ENCODE data around the gene CDC37L1.
A peak's percentile ranks its signal among the peaks of the same experiment; 100 is the strongest.
"Not testable (repeated sequence)": the region's sequence is repeated elsewhere in the genome, so short reads cannot be mapped to it uniquely, and the experiment has no call there.

Gene CDC37L1

DNA sequence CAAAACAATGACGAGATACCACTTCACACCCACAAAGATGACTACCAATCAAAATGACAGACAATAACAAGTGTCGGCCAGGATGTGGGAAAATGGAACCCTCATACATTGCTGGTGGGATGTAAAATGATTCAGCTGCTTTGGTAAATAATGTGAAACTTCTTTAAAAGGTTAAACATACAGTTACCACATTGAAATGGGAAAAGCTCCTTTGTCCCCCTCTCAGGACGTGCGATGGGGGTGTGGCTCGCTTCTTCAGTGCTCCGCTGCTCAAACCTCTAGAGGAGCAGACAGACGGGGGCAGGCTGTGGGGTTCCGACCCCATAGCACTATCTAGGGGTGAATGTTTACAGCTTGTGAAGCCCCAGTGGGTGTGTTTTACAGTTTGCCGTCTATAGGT lies 25.3 kb upstream of the CDC37L1 start:
- TF ChIP-seq, protein P1, sequence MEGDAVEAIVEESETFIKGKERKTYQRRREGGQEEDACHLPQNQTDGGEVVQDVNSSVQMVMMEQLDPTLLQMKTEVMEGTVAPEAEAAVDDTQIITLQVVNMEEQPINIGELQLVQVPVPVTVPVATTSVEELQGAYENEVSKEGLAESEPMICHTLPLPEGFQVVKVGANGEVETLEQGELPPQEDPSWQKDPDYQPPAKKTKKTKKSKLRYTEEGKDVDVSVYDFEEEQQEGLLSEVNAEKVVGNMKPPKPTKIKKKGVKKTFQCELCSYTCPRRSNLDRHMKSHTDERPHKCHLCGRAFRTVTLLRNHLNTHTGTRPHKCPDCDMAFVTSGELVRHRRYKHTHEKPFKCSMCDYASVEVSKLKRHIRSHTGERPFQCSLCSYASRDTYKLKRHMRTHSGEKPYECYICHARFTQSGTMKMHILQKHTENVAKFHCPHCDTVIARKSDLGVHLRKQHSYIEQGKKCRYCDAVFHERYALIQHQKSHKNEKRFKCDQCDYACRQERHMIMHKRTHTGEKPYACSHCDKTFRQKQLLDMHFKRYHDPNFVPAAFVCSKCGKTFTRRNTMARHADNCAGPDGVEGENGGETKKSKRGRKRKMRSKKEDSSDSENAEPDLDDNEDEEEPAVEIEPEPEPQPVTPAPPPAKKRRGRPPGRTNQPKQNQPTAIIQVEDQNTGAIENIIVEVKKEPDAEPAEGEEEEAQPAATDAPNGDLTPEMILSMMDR (conservative IDR thresholded peaks at IDR 0.05; ENCODE audit: control insufficient read depth, insufficient read depth, low read depth, low read length) = no peak
- no peak overlapping the region for H3K4me3 ChIP-seq (ENCODE audit: control insufficient read depth, low read depth, low read length)
- no peak for DNase-seq (ENCODE audit: low read depth)

- TF ChIP-seq, protein P1 (conservative IDR thresholded peaks at IDR 0.05; ENCODE audit: control insufficient read depth, insufficient read depth, low read depth, low read length) = no peak
- no peak for DNase-seq (ENCODE audit: low read depth)
Measured at GRCh38 chr9:4654538-4654937, 24.8 kb upstream of the CDC37L1 start.

GRCh38 chr9:4656196-4656595 lies 23.2 kb upstream of the CDC37L1 start:
- H3K4me3 ChIP-seq (ENCODE audit: control insufficient read depth, low read depth, low read length); DNase-seq (ENCODE audit: low read depth): not testable (repeated sequence)

More at GRCh38 chr9:4654538-4654937, 24.8 kb upstream of the CDC37L1 start:
- H3K4me3 ChIP-seq (ENCODE audit: control insufficient read depth, low read depth, low read length) = no peak overlapping the region

GRCh38 chr9:4656621-4657020 lies 22.7 kb upstream of the CDC37L1 start:
- no peak overlapping the region for H3K4me3 ChIP-seq (ENCODE audit: control insufficient read depth, low read depth, low read length)
- DNase-seq (ENCODE audit: low read depth) = no peak
- TF ChIP-seq, protein P1 (conservative IDR thresholded peaks at IDR 0.05; ENCODE audit: control insufficient read depth, insufficient read depth, low read depth, low read length) = no peak

DNA sequence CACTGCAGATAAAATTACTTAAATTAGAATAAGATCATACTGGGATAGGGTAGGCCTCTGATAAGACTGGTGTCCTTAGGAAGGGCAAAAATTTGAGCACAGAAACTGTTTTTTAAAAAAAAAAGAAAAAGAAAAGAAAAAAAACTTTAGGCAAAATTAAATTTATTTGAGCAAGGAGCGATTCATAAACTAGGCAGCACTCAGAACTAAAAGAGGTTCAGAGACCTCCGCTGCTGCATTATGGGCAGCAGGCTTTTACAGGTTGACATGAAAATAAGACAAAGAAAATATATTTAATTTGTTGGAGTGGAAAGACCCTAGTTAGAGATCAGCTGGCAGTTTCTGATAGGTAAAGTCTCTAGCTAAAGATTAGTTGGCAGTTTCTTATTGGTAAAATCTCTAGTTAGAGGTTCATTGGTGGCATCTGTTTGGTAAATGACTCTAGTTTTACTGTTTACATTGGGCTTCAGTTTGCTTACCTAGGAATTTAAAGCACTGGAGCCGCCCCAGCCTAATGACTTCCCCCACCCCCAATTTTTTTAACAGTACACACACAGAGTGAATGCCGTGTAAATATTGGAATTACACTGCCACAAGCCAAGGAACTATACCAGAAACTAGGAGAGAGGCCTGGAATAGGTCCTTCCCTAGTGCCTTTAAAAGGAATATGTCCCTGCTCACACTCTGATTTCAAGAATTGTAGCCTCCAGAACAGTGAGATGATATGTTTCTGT lies 21.8 kb upstream of the CDC37L1 start:
- H3K4me3 ChIP-seq (ENCODE audit: control insufficient read depth, low read depth, low read length) = no peak overlapping the region
- TF ChIP-seq, protein P1 (conservative IDR thresholded peaks at IDR 0.05; ENCODE audit: control insufficient read depth, insufficient read depth, low read depth, low read length) = no peak
- no peak for DNase-seq (ENCODE audit: low read depth)

DNA sequence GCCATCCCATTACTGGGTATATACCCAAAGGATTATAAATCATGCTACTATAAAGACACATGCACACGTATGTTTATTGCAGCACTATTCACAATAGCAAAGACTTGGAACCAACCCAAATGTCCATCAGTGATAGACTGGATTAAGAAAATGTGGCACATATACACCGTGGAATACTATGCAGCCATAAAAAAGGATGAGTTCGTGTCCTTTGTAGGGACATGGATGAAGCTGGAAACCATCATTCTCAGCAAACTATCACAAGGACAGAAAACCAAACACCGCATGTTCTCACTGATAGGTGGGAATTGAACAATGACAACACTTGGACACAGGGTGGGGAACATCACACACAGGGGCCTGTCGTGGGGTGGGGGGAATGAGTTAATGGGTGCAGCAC lies 18.7 kb upstream of the CDC37L1 start:
- not testable (repeated sequence) for H3K4me3 ChIP-seq (ENCODE audit: control insufficient read depth, low read depth, low read length); DNase-seq (ENCODE audit: low read depth)

GRCh38 chr9:4661165-4661564 lies 18.2 kb upstream of the CDC37L1 start:
- H3K4me3 ChIP-seq (ENCODE audit: control insufficient read depth, low read depth, low read length) = no peak overlapping the region
- TF ChIP-seq, protein P1 (conservative IDR thresholded peaks at IDR 0.05; ENCODE audit: control insufficient read depth, insufficient read depth, low read depth, low read length) = no peak
- DNase-seq (ENCODE audit: low read depth) = no peak

GRCh38 chr9:4661611-4662010 lies 17.8 kb upstream of the CDC37L1 start:
- no peak for DNase-seq (ENCODE audit: low read depth)
- peak overlapping the region; percentile 66 for H3K4me3 ChIP-seq (ENCODE audit: control insufficient read depth, low read depth, low read length)
- TF ChIP-seq, protein P1 (conservative IDR thresholded peaks at IDR 0.05; ENCODE audit: control insufficient read depth, insufficient read depth, low read depth, low read length) = no peak

Measured in fibroblast of mammary gland (primary cell).